Spleen (tissue), 11 donors: ENCODE results near the gene ENTPD8. TPM values are rescaled to one million over a fixed set of nuclear protein-coding genes. Genes with fewer than 3 reads are reported as not detected.

Experiments used
- DNase-seq: peaks from one replicate; pipeline ENCODE4 v3.0.0-alpha.2; 2020
- H3K27ac ChIP-seq, 8 donors: fragments of 200-600 bp; sonication (generic) in 7 of 8; 1 replicate in 4 of 8; 2 replicates in 4 of 8; pipeline versions ENCODE4 v1.5.0 to v1.8.0; 2016 to 2021; ENCODE audit warnings: inconsistent platforms in 4 of 8, mild to moderate bottlenecking in 4 of 8, moderate library complexity in 1 of 8
- H3K27me3 ChIP-seq, 7 donors: fragments of 200-600 bp; sonication (generic) in 6 of 7; replicated peaks in 1 of 7; 1 replicate in 4 of 7; 2 replicates in 3 of 7; pipeline versions ENCODE4 v1.5.0 to v1.8.0; 2016 to 2021; ENCODE audit warnings: inconsistent platforms in 3 of 7, mild to moderate bottlenecking in 1 of 7
- H3K36me3 ChIP-seq, 6 donors: fragments of 200-600 bp; sonication (generic) in 5 of 6; 1 replicate in 4 of 6; 2 replicates in 2 of 6; pipeline versions ENCODE4 v1.5.0 to v1.8.0; 2016 to 2021; ENCODE audit warnings: inconsistent platforms in 2 of 6
- H3K4me1 ChIP-seq, 6 donors: fragments of 200-600 bp; sonication (generic) in 5 of 6; 1 replicate in 3 of 6; 2 replicates in 3 of 6; pipeline versions ENCODE4 v1.5.0 to v1.8.0; 2016 to 2021; ENCODE audit warnings: inconsistent platforms in 3 of 6
- H3K4me3 ChIP-seq, 8 donors: fragments of 200-600 bp; sonication (generic) in 7 of 8; 1 replicate in 4 of 8; 2 replicates in 4 of 8; pipeline versions ENCODE4 v1.5.0 to v1.8.0; 2016 to 2021; ENCODE audit warnings: inconsistent platforms in 4 of 8, mild to moderate bottlenecking in 4 of 8, moderate library complexity in 2 of 8
- H3K9me3 ChIP-seq, 8 donors: fragments of 200-600 bp; sonication (generic) in 7 of 8; 1 replicate in 4 of 8; 2 replicates in 4 of 8; pipeline versions ENCODE4 v1.5.0 to v1.8.0; 2016 to 2021; ENCODE audit warnings: inconsistent platforms in 4 of 8
- CTCF ChIP-seq, 11 experiments: fragments of 200-600 bp in 7 of 11; fragments of 450-650 bp in 4 of 11; sonication (generic) in 4 of 11; IDR thresholded peaks in 8 of 11; conservative IDR thresholded peaks in 3 of 11; 1 replicate in 7 of 11; 2 replicates in 4 of 11; pipeline versions ENCODE4 v1.4.0 to v1.8.0; 2016 to 2021; ENCODE audit warnings: antibody characterized with exemption in 11 of 11, inconsistent platforms in 4 of 11, mild to moderate bottlenecking in 1 of 11
- POLR2A ChIP-seq, 3 donors: fragments of 450-650 bp; IDR thresholded peaks; one replicate each; pipeline ENCODE4 v1.5.1; 2017; ENCODE audit warnings: antibody characterized with exemption in 3 of 3, mild to moderate bottlenecking in 1 of 3
- POLR2AphosphoS5 ChIP-seq, 3 donors: sonication (generic); formaldehyde crosslinking; IDR thresholded peaks; one replicate each; pipeline ENCODE4 v1.5.1; 2017; ENCODE audit warnings: antibody characterized with exemption in 3 of 3
- WGBS, 5 donors: extraction: QIAGEN DNeasy Blood & Tissue Kit in 3 of 5; methylation state at CpG; one replicate each; pipeline versions ENCODE4 v1.1.5 to v1.1.7; 2013 to 2018; 5-methylcytosine and 5-hydroxymethylcytosine counted together
- intact Hi-C: fragments of 100-400 bp; cut with DNase I; formaldehyde crosslinking; loops from one replicate; pipeline ENCODE4 v1.15.0; 2023; ENCODE audit warnings: low total_unique reads
- polyA plus RNA-seq, 3 donors: library from polyadenylated mRNA; stranded (reverse); fragments of 200-250 nt; gene quantifications; one replicate each; pipeline ENCODE4 v1.2.1, GENCODE V29; 2013
- total RNA-seq, 7 donors: library from RNA; depleted of rRNA in 3 of 7; stranded (reverse); fragments of >200 nt in 3 of 7; fragmentation: NEBNext Ultra II Directional in 4 of 7; extraction: Animal tissue kit (Norgen Biotek cat#: 25700) in 4 of 7; gene quantifications; one replicate each; pipeline versions ENCODE4 v1.1.0 to v1.2.1, GENCODE V29; 2016 to 2021
- donor health status: healthy with polysubstance abuse.
- donor health status: DM: no; HTN: no; CAD: no; lungs with moderate emphysema.
- donor health status: DM: no; HTN: no; CAD: no.
- donor health status: Bipolar disorder and iron deficiency.
- donor health status: healthy.
- donor health status: DM: no; HTN: no; CAD: no.
- donor health status: DM: yes; HTN: yes; CAD: no.

The ENTPD8 gene
- total and polyA plus RNA-seq, 10 donors: 0.07 to 0.37 (median 0.18) TPM; not detected in 4

DNA sequence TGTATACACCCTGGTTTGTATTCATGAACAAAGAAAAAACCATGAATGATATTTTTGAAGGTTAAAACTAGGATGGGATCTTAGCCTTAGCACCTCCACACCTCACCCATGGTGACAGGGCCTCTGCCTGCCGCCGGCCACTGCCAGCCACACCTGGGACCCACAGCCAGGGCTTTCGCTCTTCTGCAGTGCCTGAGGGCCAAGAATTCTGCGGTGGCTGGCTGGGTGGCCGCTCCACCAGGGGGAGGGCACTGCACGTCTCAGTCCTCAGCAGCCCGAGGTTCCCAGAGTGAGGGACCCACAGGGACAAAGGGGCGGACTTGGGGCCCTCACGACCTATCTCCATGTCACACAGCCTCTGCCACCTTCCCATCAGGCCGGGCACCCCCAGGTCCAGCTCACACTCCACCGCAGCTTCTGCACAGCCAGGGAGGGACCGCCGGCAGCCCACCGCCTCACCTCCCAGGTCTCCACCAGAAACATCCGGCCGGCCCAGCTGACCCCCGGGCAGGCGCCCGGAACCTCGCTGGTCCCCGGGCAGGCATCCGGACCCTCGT is 25.1 kb downstream of the ENTPD8 start:
- Histone ChIP-seq H3K9me3 (no peaks in the 10 kb centered on the region), H3K27ac (no peak overlapping the region), H3K27me3 (peaks cover 0 to 19% (median 0%) of the 10 kb centered on the region in 7 donors), H3K4me3 (no peak overlapping the region), H3K36me3 (peaks cover 0 to 24% (median 0%) of the 10 kb centered on the region in 6 donors), H3K4me1 (peaks cover 13 to 78% (median 29%) of the 10 kb centered on the region in 6 donors)
- TF ChIP-seq POLR2A (IDR thresholded peaks at IDR 0.05) (no peak), POLR2AphosphoS5 (IDR thresholded peaks at IDR 0.05) (no peak), CTCF (IDR thresholded peaks at IDR 0.05 in 8 of 11, conservative IDR thresholded peaks at IDR 0.05 in 3 of 11) (no peak)
- intact Hi-C loops: no loop called here
- 90 to 97% (median 96%) methylated on average over 16 to 23 of the region's 23 CpGs for WGBS, 5 donors
- DNase-seq: no peak

DNA sequence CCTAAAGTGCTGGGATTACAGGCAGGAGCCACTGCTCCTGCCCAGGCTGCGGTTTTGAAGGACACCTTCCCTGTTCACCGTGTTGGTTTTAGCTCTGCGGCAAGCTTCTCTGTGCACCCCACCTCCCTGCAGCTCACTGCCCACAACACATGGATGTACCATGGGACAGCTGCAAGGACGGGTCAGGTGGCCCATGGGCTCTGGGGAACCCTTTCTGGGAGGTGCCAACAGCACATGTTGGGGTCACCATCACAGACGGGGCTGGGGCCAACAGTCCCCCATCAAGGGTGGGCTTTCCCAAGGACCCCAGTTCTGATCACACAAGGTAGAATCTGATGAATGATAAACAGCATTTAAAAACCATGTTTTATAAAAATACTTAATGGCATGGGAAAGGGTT is 25.7 kb downstream of the ENTPD8 start:
- peak; percentile 49 for DNase-seq
- intact Hi-C loops: no loop called here
- no peaks in the 10 kb centered on the region for H3K9me3 ChIP-seq
- H3K27ac ChIP-seq: no peak overlapping the region
- TF ChIP-seq POLR2A (IDR thresholded peaks at IDR 0.05) (no peak), POLR2AphosphoS5 (IDR thresholded peaks at IDR 0.05) (no peak), CTCF (IDR thresholded peaks at IDR 0.05 in 8 of 11, conservative IDR thresholded peaks at IDR 0.05 in 3 of 11) (no peak)
- peaks cover 14 to 78% (median 32%) of the 10 kb centered on the region in 6 donors for H3K4me1 ChIP-seq
- no peak overlapping the region for H3K4me3 ChIP-seq
- peaks cover 0 to 25% (median 0%) of the 10 kb centered on the region in 7 donors for H3K27me3 ChIP-seq
- WGBS, 5 donors: 86 to 96% (median 92%) methylated on average over 5 of the region's 5 CpGs
- H3K36me3 ChIP-seq: peaks cover 0 to 24% (median 0%) of the 10 kb centered on the region in 6 donors

GRCh38 chr9:137412431-137412830 is 28.7 kb downstream of the ENTPD8 start:
- Histone ChIP-seq H3K9me3 (no peaks in the 10 kb centered on the region), H3K4me3 (no peak overlapping the region), H3K27ac (peak overlapping the region in 7 of 8 donors; percentile 73 to 86 (median 80)), H3K27me3 (peaks cover 0 to 31% (median 4%) of the 10 kb centered on the region in 7 donors), H3K4me1 (peaks cover 14 to 74% (median 37%) of the 10 kb centered on the region in 6 donors), H3K36me3 (peaks cover 0 to 13% (median 0%) of the 10 kb centered on the region in 6 donors)
- 69 to 83% (median 76%) methylated on average over 10 of the region's 10 CpGs for WGBS, 5 donors
- DNase-seq: no peak
- TF ChIP-seq POLR2A (IDR thresholded peaks at IDR 0.05) (no peak), POLR2AphosphoS5 (IDR thresholded peaks at IDR 0.05) (no peak), CTCF (IDR thresholded peaks at IDR 0.05 in 8 of 11, conservative IDR thresholded peaks at IDR 0.05 in 3 of 11) (no peak)
- intact Hi-C loops: no loop called here

DNA sequence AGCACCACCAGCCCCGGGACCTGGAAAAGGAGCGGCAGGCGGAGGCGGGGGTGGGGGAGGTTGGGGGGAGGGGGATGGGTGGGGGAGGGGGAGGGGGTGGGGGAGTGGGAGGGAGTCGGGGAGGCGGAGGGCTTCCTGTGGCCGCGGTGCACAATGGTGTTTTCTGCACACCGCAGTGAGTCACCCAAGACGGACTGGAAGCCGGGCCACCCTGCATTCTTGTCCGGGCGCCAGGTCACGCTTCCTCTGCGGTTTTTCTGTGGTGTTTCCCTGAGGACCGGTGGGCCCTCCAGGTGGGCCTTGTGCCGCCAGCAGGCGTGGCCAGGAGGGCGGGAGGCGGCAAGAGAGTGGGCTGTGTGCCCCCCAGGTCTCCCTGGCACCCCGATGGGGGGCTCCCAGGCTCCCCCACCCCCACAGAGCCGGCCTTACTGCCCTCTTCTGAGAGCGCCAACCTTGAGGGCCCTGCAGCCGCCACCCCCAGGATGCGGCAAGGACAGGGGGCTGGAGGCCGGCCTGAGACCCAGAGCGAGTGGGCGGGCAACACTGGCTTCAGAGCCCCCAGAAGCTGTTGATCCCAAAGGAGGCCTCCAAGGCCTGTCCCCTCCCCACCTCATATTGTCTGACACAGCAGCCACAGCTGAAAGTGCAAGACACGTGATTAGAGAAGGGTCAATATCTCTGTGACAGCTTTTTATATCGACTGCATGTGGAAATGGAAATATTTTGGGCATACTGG is 29.3 kb downstream of the ENTPD8 start:
- peaks cover 0 to 7% (median 0%) of the 10 kb centered on the region in 6 donors for H3K36me3 ChIP-seq
- WGBS, 5 donors: 9 to 29% (median 21%) methylated on average over 19 to 30 of the region's 30 CpGs
- intact Hi-C loops: no loop called here
- H3K27ac ChIP-seq: peak overlapping the region; percentile 36 to 86 (median 78)
- H3K27me3 ChIP-seq: peaks cover 0 to 32% (median 8%) of the 10 kb centered on the region in 7 donors
- H3K4me1 ChIP-seq: peaks cover 21 to 74% (median 43%) of the 10 kb centered on the region in 6 donors
- TF ChIP-seq CTCF (IDR thresholded peaks at IDR 0.05 in 8 of 11, conservative IDR thresholded peaks at IDR 0.05 in 3 of 11) (no peak), POLR2AphosphoS5 (IDR thresholded peaks at IDR 0.05) (peak; percentile 50 to 71 (median 59))
- peak; percentile 88 for DNase-seq
- H3K9me3 ChIP-seq: no peaks in the 10 kb centered on the region
- peak overlapping the region in 3 of 8 donors; percentile 13 to 44 (median 15) for H3K4me3 ChIP-seq
